HK-2 (cell line): ENCODE results near the gene SMCO4.
"Not testable (repeated sequence)": the region's sequence is repeated elsewhere in the genome, so short reads cannot be mapped to it uniquely, and the experiment has no call there.

Experiments
- DNase-seq: peaks from one replicate; pipeline ENCODE4 v3.0.0-alpha.2; 2018; ENCODE audit not compliant: unreplicated experiment

The SMCO4 gene

GRCh38 chr11:93560199-93560932 lies 17.2 kb upstream of the SMCO4 start:
- DNase-seq = no peak

- no peak for DNase-seq
These were observed 16.5 kb upstream of the SMCO4 start for GRCh38 chr11:93559681-93560080.

- no peak for DNase-seq
These were observed 9.7 kb upstream of the SMCO4 start for GRCh38 chr11:93552874-93553273.

GRCh38 chr11:93549976-93550375 lies 6.8 kb upstream of the SMCO4 start:
- no peak for DNase-seq

- no peak for DNase-seq
These were observed 5.6 kb upstream of the SMCO4 start for GRCh38 chr11:93548679-93549319.

- no peak for DNase-seq
These were observed 4.6 kb upstream of the SMCO4 start for GRCh38 chr11:93547773-93548172.

GRCh38 chr11:93547028-93547427 lies 3.8 kb upstream of the SMCO4 start:
- DNase-seq = no peak

GRCh38 chr11:93545566-93545965 lies 2.4 kb upstream of the SMCO4 start:
- DNase-seq = no peak

- peak; percentile 13 for DNase-seq
These were observed 371 bp downstream of the SMCO4 start for GRCh38 chr11:93542811-93543229.

GRCh38 chr11:93541884-93542810 lies 1.0 kb downstream of the SMCO4 start:
- peak; percentile 31 for DNase-seq

GRCh38 chr11:93540896-93541553 lies 2.2 kb downstream of the SMCO4 start:
- DNase-seq = no peak

GRCh38 chr11:93540337-93540736 lies 2.9 kb downstream of the SMCO4 start:
- DNase-seq = no peak

GRCh38 chr11:93537767-93538261 lies 5.4 kb downstream of the SMCO4 start:
- DNase-seq = no peak

- no peak for DNase-seq
These were observed 6.1 kb downstream of the SMCO4 start for GRCh38 chr11:93537049-93537448.

- no peak for DNase-seq
These were observed 6.9 kb downstream of the SMCO4 start for GRCh38 chr11:93536101-93536861.

- DNase-seq = not testable (repeated sequence)
These were observed 7.6 kb downstream of the SMCO4 start for GRCh38 chr11:93535578-93535977.

- DNase-seq = no peak
These were observed 10.4 kb downstream of the SMCO4 start for GRCh38 chr11:93532806-93533205.

GRCh38 chr11:93532281-93532789 lies 10.9 kb downstream of the SMCO4 start:
- DNase-seq = no peak

- DNase-seq = no peak
These were observed 12.7 kb downstream of the SMCO4 start for GRCh38 chr11:93530468-93530826.

GRCh38 chr11:93529707-93530467 lies 13.3 kb downstream of the SMCO4 start:
- DNase-seq = no peak
